ENCODE measurements around the gene CALHM2.

DNA sequence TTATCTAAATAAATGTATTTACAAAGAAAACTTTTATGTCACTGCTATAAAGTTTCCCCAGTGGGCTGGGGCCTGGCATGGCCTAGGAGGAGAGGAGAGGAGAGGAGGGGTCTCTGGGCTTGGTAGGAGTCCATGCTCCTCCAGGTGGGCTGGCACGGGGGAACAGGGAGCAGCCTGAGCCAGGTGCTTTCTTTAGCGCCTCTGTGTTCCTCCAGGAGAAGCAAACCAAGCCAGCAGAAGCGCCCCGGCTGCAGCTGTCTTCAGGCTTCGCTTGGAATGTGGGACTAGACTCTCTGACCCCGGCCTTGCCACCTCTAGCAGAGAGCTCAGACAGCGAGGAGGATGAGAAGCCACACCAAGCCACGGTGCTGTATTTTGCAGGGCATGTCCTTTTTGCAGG, 10.6 kb downstream of the CALHM2 start:
- TF ChIP-seq, protein P1, sequence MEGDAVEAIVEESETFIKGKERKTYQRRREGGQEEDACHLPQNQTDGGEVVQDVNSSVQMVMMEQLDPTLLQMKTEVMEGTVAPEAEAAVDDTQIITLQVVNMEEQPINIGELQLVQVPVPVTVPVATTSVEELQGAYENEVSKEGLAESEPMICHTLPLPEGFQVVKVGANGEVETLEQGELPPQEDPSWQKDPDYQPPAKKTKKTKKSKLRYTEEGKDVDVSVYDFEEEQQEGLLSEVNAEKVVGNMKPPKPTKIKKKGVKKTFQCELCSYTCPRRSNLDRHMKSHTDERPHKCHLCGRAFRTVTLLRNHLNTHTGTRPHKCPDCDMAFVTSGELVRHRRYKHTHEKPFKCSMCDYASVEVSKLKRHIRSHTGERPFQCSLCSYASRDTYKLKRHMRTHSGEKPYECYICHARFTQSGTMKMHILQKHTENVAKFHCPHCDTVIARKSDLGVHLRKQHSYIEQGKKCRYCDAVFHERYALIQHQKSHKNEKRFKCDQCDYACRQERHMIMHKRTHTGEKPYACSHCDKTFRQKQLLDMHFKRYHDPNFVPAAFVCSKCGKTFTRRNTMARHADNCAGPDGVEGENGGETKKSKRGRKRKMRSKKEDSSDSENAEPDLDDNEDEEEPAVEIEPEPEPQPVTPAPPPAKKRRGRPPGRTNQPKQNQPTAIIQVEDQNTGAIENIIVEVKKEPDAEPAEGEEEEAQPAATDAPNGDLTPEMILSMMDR (conservative IDR thresholded peaks at IDR 0.05 in 1 of 2, IDR thresholded peaks at IDR 0.05 in 1 of 2; ENCODE audit: low read depth in 1 of 2, low read length in 2 of 2) = no peak
- no peak for TF ChIP-seq EZH2 (IDR thresholded peaks at IDR 0.05; ENCODE audit: low read length, missing control alignments)

Data from fibroblast of lung (primary cell).